Natural killer cell (primary cell): ENCODE data around the gene NOTCH3. TPM values are rescaled to one million over a fixed set of nuclear protein-coding genes. Genes with fewer than 3 reads are reported as not detected.

Experiments
- ATAC-seq, 3 donors: fragments of 150-1000 bp in 2 of 3; fragments of 200-7000 bp in 1 of 3; cut with Tn5 transposase; 1 replicate in 1 of 3; 2 replicates in 2 of 3; pipeline ENCODE4 v1.10.0; 2021; ENCODE audit warnings: mild to moderate bottlenecking in 2 of 3, moderate library complexity in 2 of 3
- DNase-seq, 2 donors: peaks; one replicate each; pipeline versions ENCODE4 v3.0.0 to v3.0.0-alpha.2; 2013 to 2021; ENCODE audit warnings: mixed read lengths in 1 of 2
- H3K27ac ChIP-seq: one replicate; pipeline ENCODE4 v1.5.1; 2013; ENCODE audit warnings: mild to moderate bottlenecking, low read length
- H3K27me3 ChIP-seq: one replicate; pipeline ENCODE4 v1.6.1; 2013; ENCODE audit warnings: low read length; ENCODE audit not compliant: control insufficient read depth, insufficient read depth
- H3K36me3 ChIP-seq: one replicate; pipeline ENCODE4 v1.6.1; 2013; ENCODE audit warnings: low read length; ENCODE audit not compliant: control insufficient read depth, insufficient read depth
- H3K4me1 ChIP-seq: one replicate; pipeline ENCODE4 v1.6.1; 2013; ENCODE audit warnings: low read length; ENCODE audit not compliant: control insufficient read depth, insufficient read depth
- H3K4me3 ChIP-seq: one replicate; pipeline ENCODE4 v1.5.1; 2013; ENCODE audit warnings: low read length
- H3K9me3 ChIP-seq: one replicate; pipeline ENCODE4 v1.6.1; 2013; ENCODE audit warnings: low read length; ENCODE audit not compliant: control insufficient read depth, insufficient read depth
- H3K27ac Mint-ChIP-seq, 2 donors: one replicate each; pipeline ENCODE4 v1.8.0; 2022; ENCODE audit warnings: mild to moderate bottlenecking in 2 of 2, mixed read lengths in 2 of 2, moderate library complexity in 1 of 2
- H3K27me3 Mint-ChIP-seq, 2 donors: one replicate each; pipeline ENCODE4 v1.8.0; 2022; ENCODE audit warnings: low read depth in 2 of 2, mixed read lengths in 2 of 2
- H3K36me3 Mint-ChIP-seq: one replicate; pipeline ENCODE4 v1.8.0; 2022; ENCODE audit warnings: mixed read lengths
- H3K4me1 Mint-ChIP-seq, 2 donors: one replicate each; pipeline ENCODE4 v1.8.0; 2022; ENCODE audit warnings: mixed read lengths in 2 of 2
- H3K4me3 Mint-ChIP-seq: one replicate; pipeline ENCODE4 v1.8.0; 2022; ENCODE audit warnings: mild to moderate bottlenecking, moderate library complexity, mixed read lengths
- H3K9me3 Mint-ChIP-seq, 2 donors: one replicate each; pipeline ENCODE4 v1.8.0; 2022; ENCODE audit warnings: mixed read lengths in 2 of 2
- CTCF ChIP-seq: fragments of 200-600 bp; IDR thresholded peaks from one replicate; pipeline ENCODE4 v1.8.0; 2022; ENCODE audit warnings: antibody characterized with exemption
- WGBS: methylation state at CpG from one replicate; pipeline ENCODE4 v1.1.7; 2013; ENCODE audit warnings: missing lambda C conversion rate; ENCODE audit not compliant: insufficient coverage; 5-methylcytosine and 5-hydroxymethylcytosine counted together
- intact Hi-C: fragments of 100-400 bp; cut with micrococcal nuclease; formaldehyde crosslinking; loops from one replicate; pipeline ENCODE4 v1.14.2; 2022
- total RNA-seq, 4 donors: library from RNA; stranded (reverse); fragments of 120-200 nt in 1 of 4; gene quantifications; one replicate each; pipeline versions ENCODE4 v1.2.3 to v1.2.4, GENCODE V29; 2013 to 2022

Gene NOTCH3
- total RNA-seq, 3 donors from 2014 or later (not counting 1 experiment from before 2014, with no cell fraction given), result 0.25 to 0.26 TPM; not detected in 1

GRCh38 chr19:15180451-15181390, 20.1 kb downstream of the NOTCH3 start:
- Histone ChIP-seq H3K4me3 (no peak overlapping the region), H3K4me1 (peaks cover 5% of the 10 kb centered on the region), H3K27me3 (peaks cover 2% of the 10 kb centered on the region), H3K9me3 (no peaks in the 10 kb centered on the region), H3K27ac (no peak overlapping the region), H3K36me3 (no peaks in the 10 kb centered on the region)
- Mint-ChIP-seq H3K4me1 (peaks cover 6 to 8% of the 10 kb centered on the region in 2 donors), H3K27ac (no peak overlapping the region), H3K9me3 (no peaks in the 10 kb centered on the region), H3K36me3 (no peaks in the 10 kb centered on the region), H3K27me3 (peaks cover 0 to 10% of the 10 kb centered on the region in 2 donors), H3K4me3 (peak overlapping the region; percentile 6)
- WGBS, result 83% methylated on average over 39 of the region's 39 CpGs
- intact Hi-C loops, result no loop called here
- DNase-seq (no peak), ATAC-seq (no peak)
- TF ChIP-seq CTCF, result no peak

GRCh38 chr19:15178629-15179308, 22.0 kb downstream of the NOTCH3 start:
- 88% methylated on average over 33 of the region's 33 CpGs for WGBS

DNA sequence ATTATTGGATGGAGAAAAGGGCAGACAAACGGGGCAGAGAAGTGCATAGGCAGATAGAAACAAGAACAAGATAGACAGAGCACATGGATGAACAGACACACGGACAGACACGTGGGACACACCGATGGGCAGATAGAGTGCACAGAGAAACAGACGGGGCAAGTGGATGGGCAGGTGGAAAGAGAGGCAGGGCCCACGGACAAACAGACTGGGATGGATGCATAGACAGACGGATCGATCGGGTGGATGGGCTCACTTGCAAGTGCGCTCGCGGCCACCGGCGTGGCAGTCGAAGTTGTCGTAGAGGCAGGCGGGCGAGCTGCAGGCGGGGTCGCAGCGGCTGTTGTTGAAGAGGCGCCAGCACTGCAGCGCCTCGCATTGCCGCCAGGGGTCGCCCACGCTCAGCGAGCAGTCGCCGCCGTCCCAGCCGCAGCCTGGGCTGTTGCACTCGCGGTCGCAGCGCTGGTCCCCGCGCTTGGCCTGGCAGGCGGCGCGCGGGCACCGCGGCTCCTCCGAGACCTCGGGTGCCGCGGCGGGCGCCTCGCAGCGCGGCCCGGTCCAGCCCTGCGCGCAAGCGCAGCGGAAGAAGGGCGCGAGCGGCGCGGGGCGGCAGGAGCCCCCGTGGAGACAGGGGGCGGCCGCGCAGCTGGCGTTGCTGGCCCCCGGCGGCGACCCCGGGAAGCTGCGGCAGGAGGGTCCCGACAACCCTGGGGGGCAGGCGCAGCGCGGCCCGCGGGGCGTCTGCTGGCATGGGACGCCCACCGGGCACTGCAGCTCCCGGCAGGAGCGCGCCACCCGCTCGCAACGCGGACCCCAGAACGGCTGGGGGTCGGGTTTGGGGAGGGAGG, 23.3 kb downstream of the NOTCH3 start:
- Mint-ChIP-seq H3K4me1 (peaks cover 6 to 11% of the 10 kb centered on the region in 2 donors), H3K9me3 (no peaks in the 10 kb centered on the region), H3K4me3 (peak overlapping the region; percentile 28), H3K36me3 (no peaks in the 10 kb centered on the region), H3K27me3 (peaks cover 0 to 14% of the 10 kb centered on the region in 2 donors), H3K27ac (no peak overlapping the region)
- Histone ChIP-seq H3K9me3 (no peaks in the 10 kb centered on the region), H3K4me1 (peaks cover 5% of the 10 kb centered on the region), H3K27me3 (peaks cover 2% of the 10 kb centered on the region), H3K36me3 (no peaks in the 10 kb centered on the region), H3K27ac (no peak overlapping the region), H3K4me3 (no peak overlapping the region)
- TF ChIP-seq CTCF, result peak; percentile 96
- ATAC-seq, result peak; percentile 93 to 99 (median 98)
- intact Hi-C loops, result loop anchor here (1.0 kb wide), 1 partner anchor 379 kb away; no protein-coding TSS in a partner anchor
- peak; percentile 85 to 92 for DNase-seq
- WGBS, result 7% methylated on average over 92 of the region's 92 CpGs

More at GRCh38 chr19:15178629-15179308, 22.0 kb downstream of the NOTCH3 start:
- Histone ChIP-seq H3K9me3 (no peaks in the 10 kb centered on the region), H3K27me3 (peaks cover 2% of the 10 kb centered on the region), H3K4me3 (no peak overlapping the region), H3K4me1 (peaks cover 5% of the 10 kb centered on the region), H3K27ac (no peak overlapping the region), H3K36me3 (no peaks in the 10 kb centered on the region)
- H3K4me3 Mint-ChIP-seq, result peak overlapping the region; percentile 45
- no peaks in the 10 kb centered on the region for H3K9me3 Mint-ChIP-seq
- H3K4me1 Mint-ChIP-seq, result peaks cover 6 to 11% of the 10 kb centered on the region in 2 donors
- no peak for ATAC-seq
- no peak for DNase-seq
- intact Hi-C loops, result no loop called here
- H3K27ac Mint-ChIP-seq, result no peak overlapping the region
- no peaks in the 10 kb centered on the region for H3K36me3 Mint-ChIP-seq
- H3K27me3 Mint-ChIP-seq, result peaks cover 0 to 14% of the 10 kb centered on the region in 2 donors
- TF ChIP-seq CTCF, result no peak
